ENCODE results near the gene TAOK1.
A peak's percentile ranks its signal among the peaks of the same experiment; 100 is the strongest.

TAOK1 gene

DNA sequence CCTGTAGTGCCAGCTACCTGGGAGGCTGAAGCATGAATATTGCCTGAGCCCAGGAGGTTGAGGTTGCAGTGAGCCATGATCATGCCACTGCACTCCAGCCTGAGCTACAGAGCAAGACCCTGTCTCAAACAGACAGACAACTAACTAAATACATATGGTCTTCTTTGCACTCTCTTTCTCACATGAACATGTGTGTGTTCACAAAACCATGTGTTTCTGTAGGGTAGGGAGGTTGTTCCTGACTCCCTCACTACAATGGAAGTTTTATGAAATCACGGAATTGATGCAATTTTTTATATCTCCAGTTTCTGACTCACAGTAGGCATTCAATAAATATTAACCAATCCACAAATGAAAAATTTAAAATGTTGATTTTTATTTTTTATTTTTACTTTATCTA is 128.2 kb downstream of the TAOK1 start:
- H3K4me3 ChIP-seq (ENCODE audit: control insufficient read depth in 1 of 7, extremely low read depth in 1 of 7, insufficient read depth in 4 of 7, low read depth in 2 of 7, low read length in 6 of 7): no peak overlapping the region
- no peaks in the 10 kb centered on the region for H3K27me3 ChIP-seq (replicated peaks in 2 of 5; ENCODE audit: control insufficient read depth in 4 of 5, insufficient read depth in 5 of 5, low read length in 4 of 5)
- no CpG with 5 or more reads among the region's 1 CpG for WGBS (ENCODE audit: insufficient coverage)
- H3K27ac ChIP-seq (ENCODE audit: insufficient read depth in 1 of 2, low read depth in 1 of 2, low read length in 2 of 2, poor library complexity in 1 of 2, severe bottlenecking in 2 of 2): no peak overlapping the region
- no peaks in the 10 kb centered on the region for H3K4me1 ChIP-seq (ENCODE audit: control extremely low read depth in 1 of 4, control insufficient read depth in 4 of 4, insufficient read depth in 4 of 4, low read length in 3 of 4)
- DNase-seq: no peak
- ChIA-PET CTCF (interaction anchor here (1.5 to 2.2 kb wide), 3 partner anchors 13 to 148 kb away, joined by 3 to 7 read pairs (median 4); no protein-coding TSS in a partner anchor), POLR2A (no interaction called here)
- no peaks in the 10 kb centered on the region for H3K9me3 ChIP-seq (ENCODE audit: control extremely low read depth in 1 of 5, control insufficient read depth in 4 of 5, insufficient read depth in 2 of 5, low read depth in 1 of 5, low read length in 4 of 5)
- peaks cover 23 to 68% (median 39%) of the 10 kb centered on the region in 4 experiments for H3K36me3 ChIP-seq (ENCODE audit: control insufficient read depth in 4 of 4, insufficient read depth in 4 of 4, low read length in 3 of 4)

DNA sequence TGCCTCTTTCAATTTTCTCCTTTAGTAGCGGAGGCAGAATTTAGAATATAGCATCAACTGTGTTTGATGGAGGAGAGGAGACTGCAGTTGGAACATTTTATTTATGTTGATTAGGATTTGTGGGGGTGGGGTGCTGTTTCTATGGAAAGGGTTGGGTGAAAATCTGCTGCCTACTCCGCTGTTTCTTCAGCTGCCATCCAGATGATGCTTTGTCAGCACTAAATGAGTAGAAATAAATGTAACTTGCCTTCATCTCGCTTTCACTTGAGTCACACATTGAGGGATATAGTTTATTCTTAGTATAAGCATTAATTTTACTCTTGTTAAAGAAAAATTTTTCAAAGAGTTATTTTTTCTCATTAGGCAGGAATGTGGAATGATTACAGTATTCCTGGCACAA is 134.5 kb downstream of the TAOK1 start:
- Histone ChIP-seq H3K4me1 (ENCODE audit: control extremely low read depth in 1 of 4, control insufficient read depth in 4 of 4, insufficient read depth in 4 of 4, low read length in 3 of 4) (no peaks in the 10 kb centered on the region), H3K4me3 (ENCODE audit: control insufficient read depth in 1 of 7, extremely low read depth in 1 of 7, insufficient read depth in 4 of 7, low read depth in 2 of 7, low read length in 6 of 7) (no peak overlapping the region), H3K36me3 (ENCODE audit: control insufficient read depth in 4 of 4, insufficient read depth in 4 of 4, low read length in 3 of 4) (peaks cover 17 to 61% (median 26%) of the 10 kb centered on the region in 4 experiments), H3K9me3 (ENCODE audit: control extremely low read depth in 1 of 5, control insufficient read depth in 4 of 5, insufficient read depth in 2 of 5, low read depth in 1 of 5, low read length in 4 of 5) (no peaks in the 10 kb centered on the region), H3K27me3 (replicated peaks in 2 of 5; ENCODE audit: control insufficient read depth in 4 of 5, insufficient read depth in 5 of 5, low read length in 4 of 5) (no peaks in the 10 kb centered on the region), H3K27ac (ENCODE audit: insufficient read depth in 1 of 2, low read depth in 1 of 2, low read length in 2 of 2, poor library complexity in 1 of 2, severe bottlenecking in 2 of 2) (no peak overlapping the region)
- WGBS (ENCODE audit: insufficient coverage): 100% methylated on average over 1 of the region's 3 CpGs
- POLR2A ChIA-PET: no interaction called here
- CTCF ChIA-PET: interaction anchor here (1.1 to 1.6 kb wide), 5 partner anchors 11 to 154 kb away, joined by 3 to 8 read pairs (median 4); no protein-coding TSS in a partner anchor
- DNase-seq: no peak

- no peaks in the 10 kb centered on the region for H3K4me1 ChIP-seq (ENCODE audit: control extremely low read depth in 1 of 4, control insufficient read depth in 4 of 4, insufficient read depth in 4 of 4, low read length in 3 of 4)
- no peaks in the 10 kb centered on the region for H3K9me3 ChIP-seq (ENCODE audit: control extremely low read depth in 1 of 5, control insufficient read depth in 4 of 5, insufficient read depth in 2 of 5, low read depth in 1 of 5, low read length in 4 of 5)
- no peaks in the 10 kb centered on the region for H3K27me3 ChIP-seq (replicated peaks in 2 of 5; ENCODE audit: control insufficient read depth in 4 of 5, insufficient read depth in 5 of 5, low read length in 4 of 5)
- DNase-seq: peak in 1 of 3 donors; percentile 3
- CTCF ChIA-PET: no interaction called here
- H3K36me3 ChIP-seq (ENCODE audit: control insufficient read depth in 4 of 4, insufficient read depth in 4 of 4, low read length in 3 of 4): peaks cover 22 to 56% (median 29%) of the 10 kb centered on the region in 4 experiments
- POLR2A ChIA-PET: no interaction called here
- no peak overlapping the region for H3K4me3 ChIP-seq (ENCODE audit: control insufficient read depth in 1 of 7, extremely low read depth in 1 of 7, insufficient read depth in 4 of 7, low read depth in 2 of 7, low read length in 6 of 7)
- WGBS (ENCODE audit: insufficient coverage): 100% methylated on average over 2 of the region's 3 CpGs
- H3K27ac ChIP-seq (ENCODE audit: insufficient read depth in 1 of 2, low read depth in 1 of 2, low read length in 2 of 2, poor library complexity in 1 of 2, severe bottlenecking in 2 of 2): no peak overlapping the region
These were observed 136.2 kb downstream of the TAOK1 start for GRCh38 chr17:29526322-29526721.

GRCh38 chr17:29533976-29534375 is 143.8 kb downstream of the TAOK1 start:
- Histone ChIP-seq H3K27ac (ENCODE audit: insufficient read depth in 1 of 2, low read depth in 1 of 2, low read length in 2 of 2, poor library complexity in 1 of 2, severe bottlenecking in 2 of 2) (no peak overlapping the region), H3K4me3 (ENCODE audit: control insufficient read depth in 1 of 7, extremely low read depth in 1 of 7, insufficient read depth in 4 of 7, low read depth in 2 of 7, low read length in 6 of 7) (no peak overlapping the region), H3K9me3 (ENCODE audit: control extremely low read depth in 1 of 5, control insufficient read depth in 4 of 5, insufficient read depth in 2 of 5, low read depth in 1 of 5, low read length in 4 of 5) (no peaks in the 10 kb centered on the region), H3K27me3 (replicated peaks in 2 of 5; ENCODE audit: control insufficient read depth in 4 of 5, insufficient read depth in 5 of 5, low read length in 4 of 5) (no peaks in the 10 kb centered on the region), H3K36me3 (ENCODE audit: control insufficient read depth in 4 of 4, insufficient read depth in 4 of 4, low read length in 3 of 4) (peaks cover 16 to 55% (median 31%) of the 10 kb centered on the region in 4 experiments), H3K4me1 (ENCODE audit: control extremely low read depth in 1 of 4, control insufficient read depth in 4 of 4, insufficient read depth in 4 of 4, low read length in 3 of 4) (no peaks in the 10 kb centered on the region)
- ChIA-PET CTCF (interaction anchor here (0.9 to 4.6 kb wide), 10 partner anchors 10 to 389 kb away, joined by 3 to 22 read pairs (median 4); no protein-coding TSS in a partner anchor), POLR2A (no interaction called here)
- no peak for DNase-seq
- 92% methylated on average over 4 of the region's 8 CpGs for WGBS (ENCODE audit: insufficient coverage)

DNA sequence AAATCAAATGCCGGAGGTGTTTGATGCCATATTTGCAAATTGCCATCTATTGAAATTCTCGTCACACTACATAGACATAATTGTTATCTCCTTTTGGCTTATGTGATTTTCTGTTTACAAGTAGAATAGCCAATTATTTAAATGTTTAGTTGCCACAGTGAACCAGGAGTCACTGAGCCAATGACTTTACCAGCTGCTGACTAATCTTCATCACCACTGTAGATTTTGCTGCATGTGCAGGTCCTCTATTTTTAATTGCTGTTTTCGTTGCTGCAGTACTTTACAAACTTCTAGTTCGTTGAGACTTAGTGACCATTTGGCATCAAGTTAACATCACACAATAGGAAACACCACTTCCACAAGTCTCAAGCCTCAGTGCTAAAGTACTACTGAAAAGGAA is 153.9 kb downstream of the TAOK1 start:
- H3K4me1 ChIP-seq (ENCODE audit: control extremely low read depth in 1 of 4, control insufficient read depth in 4 of 4, insufficient read depth in 4 of 4, low read length in 3 of 4): peaks cover 0 to 3% (median 1%) of the 10 kb centered on the region in 4 experiments
- ChIA-PET POLR2A (no interaction called here), CTCF (interaction anchor here (1.2 kb wide), 1 partner anchor 13 kb away, joined by 3 read pairs; no protein-coding TSS in a partner anchor)
- no peak overlapping the region for H3K27ac ChIP-seq (ENCODE audit: insufficient read depth in 1 of 2, low read depth in 1 of 2, low read length in 2 of 2, poor library complexity in 1 of 2, severe bottlenecking in 2 of 2)
- H3K36me3 ChIP-seq (ENCODE audit: control insufficient read depth in 4 of 4, insufficient read depth in 4 of 4, low read length in 3 of 4): peaks cover 9 to 28% (median 20%) of the 10 kb centered on the region in 4 experiments
- no peak overlapping the region for H3K4me3 ChIP-seq (ENCODE audit: control insufficient read depth in 1 of 7, extremely low read depth in 1 of 7, insufficient read depth in 4 of 7, low read depth in 2 of 7, low read length in 6 of 7)
- WGBS (ENCODE audit: insufficient coverage): 100% methylated on average over 2 of the region's 4 CpGs
- H3K9me3 ChIP-seq (ENCODE audit: control extremely low read depth in 1 of 5, control insufficient read depth in 4 of 5, insufficient read depth in 2 of 5, low read depth in 1 of 5, low read length in 4 of 5): no peaks in the 10 kb centered on the region
- no peak for DNase-seq
- H3K27me3 ChIP-seq (replicated peaks in 2 of 5; ENCODE audit: control insufficient read depth in 4 of 5, insufficient read depth in 5 of 5, low read length in 4 of 5): no peaks in the 10 kb centered on the region

DNA sequence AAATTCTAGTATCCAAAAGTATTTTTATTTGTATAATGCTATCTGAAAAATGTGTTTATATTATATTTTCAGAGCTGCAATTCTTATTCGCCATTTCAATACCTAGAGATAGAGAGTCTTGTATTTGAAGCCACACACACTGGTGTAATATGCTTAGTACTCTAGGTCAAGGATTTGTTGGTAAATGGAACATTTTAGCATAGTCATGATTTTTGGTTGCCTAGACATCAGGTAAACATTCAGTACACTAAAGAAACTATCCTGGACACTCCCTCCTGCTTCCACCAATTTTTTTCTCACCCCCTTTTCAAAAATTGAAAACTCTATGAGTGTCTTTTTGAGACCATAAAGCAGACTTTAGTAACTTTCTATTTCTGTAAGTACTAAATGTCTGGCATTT is 155.9 kb downstream of the TAOK1 start:
- ChIA-PET CTCF (interaction anchor here (0.9 to 1.5 kb wide), 5 partner anchors 9 to 176 kb away, joined by 3 to 4 read pairs (median 3); no protein-coding TSS in a partner anchor), POLR2A (no interaction called here)
- Histone ChIP-seq H3K4me1 (ENCODE audit: control extremely low read depth in 1 of 4, control insufficient read depth in 4 of 4, insufficient read depth in 4 of 4, low read length in 3 of 4) (peaks cover 0 to 11% (median 7%) of the 10 kb centered on the region in 4 experiments), H3K9me3 (ENCODE audit: control extremely low read depth in 1 of 5, control insufficient read depth in 4 of 5, insufficient read depth in 2 of 5, low read depth in 1 of 5, low read length in 4 of 5) (no peaks in the 10 kb centered on the region), H3K4me3 (ENCODE audit: control insufficient read depth in 1 of 7, extremely low read depth in 1 of 7, insufficient read depth in 4 of 7, low read depth in 2 of 7, low read length in 6 of 7) (no peak overlapping the region), H3K36me3 (ENCODE audit: control insufficient read depth in 4 of 4, insufficient read depth in 4 of 4, low read length in 3 of 4) (peaks cover 9 to 28% (median 17%) of the 10 kb centered on the region in 4 experiments), H3K27ac (ENCODE audit: insufficient read depth in 1 of 2, low read depth in 1 of 2, low read length in 2 of 2, poor library complexity in 1 of 2, severe bottlenecking in 2 of 2) (peak overlapping the region in 1 of 2 experiments; percentile 29), H3K27me3 (replicated peaks in 2 of 5; ENCODE audit: control insufficient read depth in 4 of 5, insufficient read depth in 5 of 5, low read length in 4 of 5) (no peaks in the 10 kb centered on the region)
- no CpG with 5 or more reads among the region's 1 CpG for WGBS (ENCODE audit: insufficient coverage)
- peak in 2 of 3 donors; percentile 62 to 72 for DNase-seq

DNA sequence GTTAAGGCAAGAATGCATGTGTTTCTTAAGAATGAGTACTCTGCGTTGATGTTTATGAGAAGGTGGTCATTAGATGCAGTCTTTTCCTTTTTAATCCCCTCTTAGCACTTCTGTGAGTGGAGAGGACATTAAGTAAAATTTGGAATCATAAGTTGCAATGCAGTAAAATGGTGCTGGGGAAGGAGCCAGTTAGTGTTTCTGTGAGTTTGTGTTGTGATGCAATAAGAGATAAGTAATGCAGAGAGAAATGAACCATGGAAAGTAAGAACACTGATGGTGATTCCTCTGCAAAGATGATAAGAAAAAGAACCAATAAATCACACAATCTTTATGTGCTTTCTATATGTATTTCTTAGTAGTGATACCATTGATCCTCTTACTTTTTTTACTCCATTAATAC is 156.7 kb downstream of the TAOK1 start:
- H3K27ac ChIP-seq (ENCODE audit: insufficient read depth in 1 of 2, low read depth in 1 of 2, low read length in 2 of 2, poor library complexity in 1 of 2, severe bottlenecking in 2 of 2): no peak overlapping the region
- WGBS (ENCODE audit: insufficient coverage): 100% methylated on average over 1 of the region's 1 CpG
- CTCF ChIA-PET: no interaction called here

More for the DNA sequence above, 156.7 kb downstream of the TAOK1 start:
- peaks cover 9 to 28% (median 17%) of the 10 kb centered on the region in 4 experiments for H3K36me3 ChIP-seq (ENCODE audit: control insufficient read depth in 4 of 4, insufficient read depth in 4 of 4, low read length in 3 of 4)
- no peak for DNase-seq
- POLR2A ChIA-PET: interaction anchor here (0.6 kb wide), 1 partner anchor 163 kb away, joined by 3 read pairs; no protein-coding TSS in a partner anchor
- H3K27me3 ChIP-seq (replicated peaks in 2 of 5; ENCODE audit: control insufficient read depth in 4 of 5, insufficient read depth in 5 of 5, low read length in 4 of 5): no peaks in the 10 kb centered on the region
- H3K9me3 ChIP-seq (ENCODE audit: control extremely low read depth in 1 of 5, control insufficient read depth in 4 of 5, insufficient read depth in 2 of 5, low read depth in 1 of 5, low read length in 4 of 5): no peaks in the 10 kb centered on the region
- no peak overlapping the region for H3K4me3 ChIP-seq (ENCODE audit: control insufficient read depth in 1 of 7, extremely low read depth in 1 of 7, insufficient read depth in 4 of 7, low read depth in 2 of 7, low read length in 6 of 7)
- H3K4me1 ChIP-seq (ENCODE audit: control extremely low read depth in 1 of 4, control insufficient read depth in 4 of 4, insufficient read depth in 4 of 4, low read length in 3 of 4): peaks cover 0 to 11% (median 7%) of the 10 kb centered on the region in 4 experiments
